Measurements from ENCODE around the gene SORD.
"Not testable (repeated sequence)": the region's sequence is repeated elsewhere in the genome, so short reads cannot be mapped to it uniquely, and the experiment has no call there.

The SORD gene

DNA sequence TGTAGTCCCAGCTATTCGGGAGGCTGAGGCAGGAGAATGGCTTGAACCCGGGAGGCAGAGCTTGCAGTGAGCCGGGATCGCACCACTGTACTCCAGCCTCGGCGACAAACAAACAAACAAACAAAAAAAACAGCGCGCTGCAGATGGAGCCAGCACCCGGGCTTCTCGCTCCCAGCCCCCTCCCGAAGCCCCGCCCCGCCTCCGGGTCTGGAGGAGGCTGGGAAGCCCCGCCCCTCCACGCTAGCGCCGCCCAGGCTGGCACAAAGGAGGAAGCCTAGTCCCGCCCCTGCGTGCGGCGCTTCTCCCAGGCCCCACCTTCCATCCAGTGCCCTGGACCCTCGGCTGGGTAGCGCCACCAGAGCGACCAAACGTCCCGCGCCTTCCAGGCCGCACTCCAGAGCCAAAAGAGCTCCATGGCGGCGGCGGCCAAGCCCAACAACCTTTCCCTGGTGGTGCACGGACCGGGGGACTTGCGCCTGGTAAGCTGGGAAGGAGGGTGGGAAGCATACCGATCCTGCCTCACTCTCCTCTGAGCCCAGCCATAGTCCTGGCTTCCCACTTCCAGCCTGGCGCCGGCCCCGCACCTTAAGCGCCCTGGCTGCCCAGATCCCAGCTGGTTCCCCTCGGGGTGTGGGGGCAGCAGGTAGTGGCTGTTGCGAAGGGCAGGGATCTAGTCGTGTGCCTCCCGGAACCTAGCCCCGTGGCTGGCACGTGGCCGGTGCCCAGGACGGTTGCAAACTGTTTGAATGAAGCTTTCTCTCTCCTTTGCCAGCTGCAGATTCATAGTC lies at the start of gene SORD:
Gene SORD (plus strand): TSS at position 325 of the 788 bp plus-strand sequence. CDS start 89 bp downstream, at position 414.
- peak within 1 kb of the TSS; percentile 80 for H3K27ac ChIP-seq
- TF ChIP-seq, protein P1, sequence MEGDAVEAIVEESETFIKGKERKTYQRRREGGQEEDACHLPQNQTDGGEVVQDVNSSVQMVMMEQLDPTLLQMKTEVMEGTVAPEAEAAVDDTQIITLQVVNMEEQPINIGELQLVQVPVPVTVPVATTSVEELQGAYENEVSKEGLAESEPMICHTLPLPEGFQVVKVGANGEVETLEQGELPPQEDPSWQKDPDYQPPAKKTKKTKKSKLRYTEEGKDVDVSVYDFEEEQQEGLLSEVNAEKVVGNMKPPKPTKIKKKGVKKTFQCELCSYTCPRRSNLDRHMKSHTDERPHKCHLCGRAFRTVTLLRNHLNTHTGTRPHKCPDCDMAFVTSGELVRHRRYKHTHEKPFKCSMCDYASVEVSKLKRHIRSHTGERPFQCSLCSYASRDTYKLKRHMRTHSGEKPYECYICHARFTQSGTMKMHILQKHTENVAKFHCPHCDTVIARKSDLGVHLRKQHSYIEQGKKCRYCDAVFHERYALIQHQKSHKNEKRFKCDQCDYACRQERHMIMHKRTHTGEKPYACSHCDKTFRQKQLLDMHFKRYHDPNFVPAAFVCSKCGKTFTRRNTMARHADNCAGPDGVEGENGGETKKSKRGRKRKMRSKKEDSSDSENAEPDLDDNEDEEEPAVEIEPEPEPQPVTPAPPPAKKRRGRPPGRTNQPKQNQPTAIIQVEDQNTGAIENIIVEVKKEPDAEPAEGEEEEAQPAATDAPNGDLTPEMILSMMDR (conservative IDR thresholded peaks at IDR 0.05), result 0 out of 2 replicates have a peak, but pooled peaks have one; percentile 7

DNA sequence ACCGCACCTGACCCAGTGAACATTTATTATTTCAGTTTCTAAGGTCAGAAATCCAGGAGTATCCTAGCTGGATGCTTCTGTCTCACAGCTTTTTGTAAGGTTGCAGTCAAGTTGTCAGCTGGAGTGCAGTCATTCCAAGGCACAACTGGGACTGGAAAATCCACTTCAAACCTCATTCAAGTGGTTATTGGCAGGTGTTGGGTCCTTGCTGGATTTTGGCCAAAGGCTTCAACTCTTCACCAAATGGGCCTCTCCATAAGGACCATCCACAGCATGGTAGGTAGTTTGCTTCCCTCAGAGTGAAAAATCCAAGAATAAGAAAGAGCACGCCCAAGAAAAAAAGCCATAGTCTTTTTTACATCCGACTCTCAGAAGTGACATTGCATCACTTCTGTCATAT lies 46.8 kb upstream of the SORD start:
- H3K27ac ChIP-seq, result not testable (repeated sequence)

DNA sequence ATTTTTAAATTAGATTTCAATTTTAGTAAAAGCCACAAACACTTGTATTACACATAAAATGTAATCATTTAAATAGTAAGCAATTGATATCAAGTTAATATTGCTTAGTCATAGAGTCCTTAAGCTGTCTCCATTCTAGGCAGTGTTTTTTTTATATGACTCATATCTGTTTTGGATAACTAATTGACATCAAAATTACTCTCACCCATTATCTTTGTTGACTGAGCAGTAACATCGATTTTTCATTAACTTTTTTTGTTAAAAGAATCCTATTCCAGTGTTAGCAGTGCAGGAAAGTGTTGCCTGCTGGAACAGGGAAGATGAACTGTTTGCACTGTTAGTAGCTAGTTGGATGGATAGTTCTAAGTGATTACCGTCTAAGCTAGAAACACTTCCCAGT lies 45.2 kb upstream of the SORD start:
- H3K27ac ChIP-seq, result not testable (repeated sequence)

DNA sequence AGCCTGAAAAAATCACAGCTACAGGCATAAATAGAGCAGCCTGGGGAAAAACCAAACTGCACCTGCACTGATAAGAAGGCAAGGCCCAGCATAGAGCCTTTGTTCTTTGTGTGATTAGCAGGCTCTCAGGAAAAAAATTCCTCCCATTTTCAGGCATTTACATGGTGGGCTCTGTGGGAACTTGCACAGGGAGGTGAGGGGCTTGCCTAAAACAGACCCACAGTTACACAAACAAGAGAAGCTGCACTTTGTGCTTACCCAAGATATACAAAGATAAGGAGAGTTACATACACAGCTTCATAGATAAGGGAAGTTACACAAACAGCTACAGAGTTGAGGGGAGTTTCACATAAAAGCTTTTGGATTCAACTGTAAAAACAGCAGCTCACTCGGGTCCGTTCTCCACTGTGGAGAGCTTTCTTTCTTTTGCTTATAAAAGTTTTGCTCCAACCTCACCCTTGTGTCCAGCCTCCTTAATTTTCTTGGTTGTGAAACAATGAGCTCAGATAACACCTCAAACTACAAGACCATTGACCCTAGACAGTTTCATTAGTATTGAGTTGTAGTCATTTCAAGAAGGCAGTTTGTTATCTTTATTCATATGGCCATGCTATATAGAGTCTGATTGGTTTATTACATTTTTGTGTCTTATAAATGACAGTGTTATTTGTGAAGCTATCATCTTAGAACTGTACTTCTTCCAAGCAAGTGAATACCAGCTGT lies 43.2 kb upstream of the SORD start:
- H3K27ac ChIP-seq, result not testable (repeated sequence)

DNA sequence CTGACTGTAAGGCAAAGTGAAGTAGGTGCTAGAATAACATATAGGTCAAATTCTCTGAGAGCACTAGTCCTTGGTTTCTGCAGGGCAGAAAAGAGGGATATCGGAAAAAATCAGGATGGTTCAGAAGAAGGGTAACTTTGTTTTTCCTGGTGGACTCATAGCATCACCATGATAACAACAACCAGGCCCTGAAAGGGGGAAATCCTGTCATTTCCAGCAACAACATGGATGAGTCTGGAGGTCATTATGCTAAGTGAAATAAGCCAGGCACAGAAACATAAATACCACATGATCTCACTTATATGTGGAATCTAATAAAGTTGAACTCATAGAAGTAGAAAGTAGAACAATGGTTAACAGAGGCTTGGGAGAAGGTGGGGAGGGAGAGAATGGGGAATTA lies 38.9 kb upstream of the SORD start:
- H3K27ac ChIP-seq, result not testable (repeated sequence)

DNA sequence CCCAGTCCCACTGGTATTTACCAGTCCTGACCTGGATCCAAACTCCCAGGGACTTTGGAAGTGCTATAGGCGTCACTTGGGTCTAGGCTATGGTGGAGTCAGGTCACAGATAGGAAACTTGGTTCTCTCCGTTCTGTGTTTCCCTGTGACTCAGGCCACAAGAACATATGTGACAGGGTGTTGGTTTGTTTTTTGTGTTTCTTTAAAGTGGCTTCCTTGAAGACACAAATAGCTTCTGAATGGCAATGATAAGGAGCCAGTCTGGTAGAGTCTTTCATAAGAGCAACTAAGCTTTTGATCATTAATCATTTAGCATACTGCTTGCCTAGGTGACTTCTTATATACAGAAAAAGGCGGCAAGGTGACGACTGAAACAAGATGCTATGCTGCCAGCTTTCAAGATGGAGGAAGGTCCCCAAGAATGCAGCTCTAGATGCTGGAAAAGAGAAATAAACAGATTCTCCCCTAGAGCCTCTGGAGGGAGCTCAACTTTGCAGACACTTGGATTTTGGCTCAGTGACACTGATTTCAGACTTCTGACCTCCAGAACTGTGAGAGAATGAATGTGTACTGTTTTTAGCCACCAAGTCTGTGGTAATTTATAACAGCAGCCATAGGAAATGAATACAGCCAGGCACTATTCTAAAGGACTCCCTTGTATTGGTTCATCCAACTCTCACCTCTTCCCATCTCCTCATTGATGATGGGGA lies 36.5 kb upstream of the SORD start:
- not testable (repeated sequence) for H3K27ac ChIP-seq

DNA sequence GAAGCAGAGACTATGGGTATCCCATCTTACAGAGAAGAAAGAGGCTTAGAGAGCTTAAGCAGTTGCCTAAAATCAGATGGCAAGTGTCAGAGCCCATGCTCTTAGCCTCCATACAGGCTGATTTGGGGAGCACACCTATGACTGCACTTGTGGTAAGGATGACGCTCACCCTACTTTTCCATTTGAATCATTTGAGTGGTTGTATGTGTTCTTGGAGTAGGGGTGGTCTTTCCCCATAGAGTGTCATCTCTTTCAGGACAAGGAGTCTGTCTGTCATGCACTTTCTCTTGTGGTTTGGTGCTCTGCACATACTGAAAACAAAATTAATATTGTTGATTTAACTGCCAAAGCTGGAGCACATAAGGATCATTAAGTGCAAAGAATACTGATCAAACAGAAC lies 35.3 kb upstream of the SORD start:
- peak overlapping the region; percentile 27; the same call in 1 of the 2 replicates for H3K27ac ChIP-seq

DNA sequence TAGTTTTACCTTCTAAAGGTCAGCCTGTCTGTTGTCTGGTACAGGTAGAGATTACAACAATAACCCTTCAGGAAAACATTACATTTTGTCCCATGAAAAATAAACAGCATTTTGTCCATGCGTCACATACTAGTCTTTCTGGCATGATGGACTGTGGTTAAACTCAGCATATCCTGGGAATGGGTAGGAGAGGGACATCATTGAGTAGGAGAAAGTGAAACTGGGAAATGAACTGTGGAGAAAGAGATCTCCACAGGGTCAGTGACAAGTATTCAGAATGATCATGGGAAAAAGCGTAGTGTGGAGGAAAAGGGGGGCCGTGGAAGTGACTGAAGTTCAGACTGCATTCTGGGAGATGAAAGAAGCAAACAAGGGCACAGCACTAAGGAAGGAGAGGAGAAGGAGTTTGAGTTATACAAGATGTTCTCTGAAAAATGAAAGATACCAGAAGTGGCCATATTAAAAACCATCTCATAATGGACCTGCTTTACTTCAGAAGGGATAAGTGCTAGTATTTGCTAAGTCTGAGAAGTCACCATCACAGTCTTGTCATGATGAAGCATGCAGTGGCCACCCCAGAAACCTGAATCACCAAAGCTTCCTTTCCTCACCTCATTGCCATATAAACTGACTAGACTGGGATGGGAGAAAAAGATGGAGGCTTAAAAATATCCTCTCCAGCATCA lies 34.7 kb upstream of the SORD start:
- peak overlapping the region; percentile 53; the same call in 1 of the 2 replicates for H3K27ac ChIP-seq

DNA sequence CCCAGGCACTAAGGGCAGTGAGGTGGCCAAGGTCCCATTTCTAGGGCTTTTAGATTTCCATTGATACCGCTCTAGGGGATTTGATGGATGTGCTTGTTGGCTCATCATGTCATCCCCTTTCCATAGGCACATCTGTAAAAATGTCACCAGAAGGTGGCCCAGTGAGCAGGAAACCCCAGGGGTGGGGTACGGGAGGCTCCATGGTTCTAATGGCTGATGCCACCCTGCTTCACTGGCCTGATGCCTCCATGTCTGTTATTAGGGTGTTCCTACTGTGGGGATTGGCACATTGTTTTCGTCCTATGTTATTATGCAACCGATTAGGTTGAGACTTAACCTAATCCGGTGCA lies 34.1 kb upstream of the SORD start:
- peak overlapping the region; percentile 53; the same call in 1 of the 2 replicates for H3K27ac ChIP-seq

DNA sequence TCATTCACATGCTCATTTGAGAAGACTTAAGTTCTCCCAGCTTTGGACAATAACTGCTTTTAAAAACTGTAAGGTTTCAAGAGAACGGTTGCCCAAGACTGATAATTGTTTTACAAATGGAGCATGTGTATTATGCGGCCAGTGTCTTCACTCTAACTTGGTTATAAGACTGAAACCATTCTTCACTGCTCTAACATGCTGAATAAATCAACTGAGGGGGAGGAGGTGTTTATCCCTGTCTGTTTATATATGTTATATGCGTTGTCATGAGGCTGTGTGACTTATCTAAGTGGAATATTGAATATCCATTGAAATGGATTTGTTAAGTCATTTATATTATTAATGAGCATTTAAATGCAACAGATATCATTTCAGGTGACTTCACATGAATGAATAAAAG lies 25.4 kb upstream of the SORD start:
- not testable (repeated sequence) for H3K27ac ChIP-seq

DNA sequence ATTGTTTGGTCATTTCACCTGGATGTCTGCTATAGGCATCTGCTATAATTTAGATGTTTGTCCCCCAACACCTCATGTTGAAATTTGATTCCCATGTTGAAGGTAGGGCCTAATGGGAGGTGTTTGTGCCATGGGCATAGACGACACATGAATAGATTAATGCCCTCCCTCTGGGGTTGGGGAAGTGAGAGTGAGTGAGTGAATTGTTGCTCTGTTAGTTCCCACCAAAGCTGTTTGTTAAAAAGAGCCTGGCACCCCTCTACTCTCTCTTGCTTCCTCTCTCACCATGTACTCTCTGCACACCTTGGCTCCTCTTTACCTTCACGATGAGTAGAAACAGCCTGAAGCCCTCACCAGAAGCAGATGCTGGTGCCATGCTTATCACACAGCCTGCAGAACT lies 23.9 kb upstream of the SORD start:
- TF ChIP-seq, protein P1 (conservative IDR thresholded peaks at IDR 0.05), result no peak
- no peak overlapping the region for H3K27ac ChIP-seq

DNA sequence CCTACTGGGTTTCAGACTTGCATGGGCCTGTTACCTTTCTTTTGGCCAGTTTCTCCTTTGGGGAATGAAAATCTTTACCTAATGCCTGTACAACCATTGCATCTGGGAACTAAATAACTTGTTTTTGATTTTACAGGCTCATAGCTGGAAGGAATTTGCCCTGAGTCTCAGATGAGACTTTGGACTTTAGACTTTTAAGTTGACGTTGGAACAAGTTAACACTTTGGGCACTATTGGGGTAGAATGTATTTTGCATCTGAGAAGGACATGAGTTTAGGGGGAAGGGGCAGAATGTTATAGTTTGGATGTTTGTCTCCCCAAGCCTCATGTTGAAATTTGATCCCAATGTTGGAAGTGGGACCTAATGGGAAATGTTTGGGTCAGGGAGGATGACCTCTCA lies 21.8 kb upstream of the SORD start:
- not testable (repeated sequence) for H3K27ac ChIP-seq

DNA sequence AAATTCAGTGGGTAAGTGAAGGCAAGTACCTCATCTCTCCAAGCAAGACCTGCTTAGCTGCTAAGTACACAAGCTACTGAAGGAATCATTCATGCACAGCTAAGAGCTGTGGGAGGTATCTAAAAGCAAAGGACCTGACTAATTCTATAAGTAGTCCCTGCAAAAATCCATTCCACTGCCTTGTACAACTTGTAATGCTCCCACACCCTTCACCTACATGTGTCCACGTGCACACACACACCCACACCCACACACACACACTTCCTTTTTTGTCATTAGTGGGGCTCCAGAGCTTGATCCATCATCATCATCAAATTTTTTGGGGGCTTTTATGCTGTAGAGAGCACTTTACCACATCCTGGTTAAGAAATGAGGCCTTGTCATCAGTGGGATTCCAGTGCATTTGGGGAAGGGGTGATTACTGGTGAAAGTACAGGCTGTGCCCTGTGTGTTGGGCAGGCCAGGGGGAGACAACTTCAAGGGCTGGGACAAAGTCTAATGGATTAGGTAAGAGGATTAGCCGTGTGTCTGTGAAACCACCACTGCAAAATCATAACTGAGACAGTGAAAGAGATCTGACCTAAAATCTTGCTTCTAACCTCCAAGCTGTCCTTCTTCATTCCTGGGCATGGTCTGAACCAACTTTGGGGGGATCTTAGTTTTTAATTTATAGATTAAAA lies 19.1 kb upstream of the SORD start:
- not testable (repeated sequence) for H3K27ac ChIP-seq

DNA sequence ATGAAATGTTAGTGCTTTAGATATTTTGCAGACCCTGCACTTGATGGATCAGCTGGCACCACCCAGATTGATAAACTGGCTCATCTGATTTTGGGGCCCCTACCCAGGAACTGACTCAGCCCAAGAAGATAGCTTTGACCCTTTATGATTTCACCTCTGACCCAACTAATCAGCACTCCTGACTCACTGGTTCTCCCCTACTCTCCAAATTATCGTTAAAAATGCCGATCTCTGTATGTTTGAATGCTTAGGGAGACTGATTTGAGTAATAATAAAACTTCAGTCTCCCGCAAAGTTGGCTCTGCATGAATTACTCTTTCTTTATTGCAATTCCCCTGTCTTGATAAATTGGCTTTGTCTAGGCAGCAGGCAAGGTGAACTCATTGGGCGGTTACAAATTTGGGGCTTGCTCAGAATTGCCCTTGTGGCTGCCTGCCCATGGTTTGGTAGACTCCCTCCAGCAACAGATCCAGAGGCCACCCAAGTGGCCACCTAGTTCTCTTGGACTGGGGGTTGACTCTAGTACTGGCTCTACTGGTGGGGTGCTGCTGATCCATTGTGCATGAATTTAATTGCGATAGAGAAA lies 18.3 kb upstream of the SORD start:
- H3K27ac ChIP-seq, result not testable (repeated sequence)
